Measurements from ENCODE around the gene AMN.
"Not testable (repeated sequence)": the region's sequence is repeated elsewhere in the genome, so short reads cannot be mapped to it uniquely, and the experiment has no call there.

The AMN gene

DNA sequence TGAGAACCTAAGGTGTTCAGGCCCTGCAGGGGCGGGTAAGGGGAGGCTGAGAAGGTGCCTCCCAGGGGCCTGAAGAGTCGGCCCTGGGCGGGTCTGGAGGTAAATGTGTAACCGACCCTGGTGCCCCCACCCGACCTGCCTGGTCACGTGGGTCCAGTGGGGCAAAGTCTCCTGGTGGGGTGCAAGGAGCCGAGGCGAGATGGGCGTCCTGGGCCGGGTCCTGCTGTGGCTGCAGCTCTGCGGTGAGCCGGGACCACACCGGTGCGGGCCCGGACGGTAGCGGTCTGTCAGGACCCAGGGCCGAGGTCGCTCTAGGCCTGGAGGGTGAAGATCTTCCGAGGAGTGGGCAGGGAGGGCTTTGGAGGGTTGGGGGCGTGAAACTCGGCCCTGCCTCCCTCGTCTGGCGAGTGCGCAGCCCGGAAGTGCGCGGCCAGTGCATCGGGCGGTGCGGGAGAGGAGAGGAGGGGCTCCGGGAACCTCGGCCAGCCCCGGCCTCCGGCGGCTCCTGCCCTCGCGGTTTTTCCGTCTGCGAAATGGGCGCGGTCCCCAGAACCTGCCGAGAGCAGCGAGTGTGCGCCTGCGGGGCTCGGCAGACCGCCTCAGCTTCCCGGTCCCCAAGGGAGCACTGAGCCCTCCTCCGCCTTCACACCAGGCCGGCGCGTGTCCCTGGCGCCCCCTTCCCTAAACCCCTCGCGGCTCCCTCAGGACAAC is at the start of gene AMN:
Gene AMN (plus strand): TSS at position 174 of the 711 bp plus-strand sequence. CDS start 26 bp downstream, at position 200.
- no peak for DNase-seq

- no peak for DNase-seq
Observed at GRCh38 chr14:102873131-102873530, 49.3 kb upstream of the AMN start.

DNA sequence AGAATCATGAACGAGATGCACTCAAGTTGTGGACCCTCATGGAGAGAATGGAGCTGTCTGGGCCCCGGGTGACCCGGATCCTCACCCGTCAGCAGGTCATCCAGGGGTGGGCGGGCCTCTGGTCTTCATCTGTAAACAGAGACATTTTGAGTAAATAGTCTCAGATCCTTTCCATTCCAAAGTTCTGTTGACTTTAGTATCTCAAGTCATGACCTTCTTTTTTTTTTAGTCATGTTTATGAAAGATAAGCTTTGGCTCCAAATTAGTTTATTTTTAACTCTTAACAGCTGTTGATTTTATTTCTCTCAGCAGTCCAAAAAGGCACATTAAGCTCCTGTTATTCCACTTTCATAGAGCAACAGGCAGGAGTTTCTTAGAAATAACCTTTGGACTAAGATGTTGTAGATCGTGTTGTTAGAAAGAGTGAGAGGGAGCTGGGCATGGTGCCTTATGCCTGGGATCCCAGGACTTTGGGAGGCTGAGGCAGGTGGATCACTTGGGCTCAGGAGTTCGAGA is 48.9 kb upstream of the AMN start:
- no peak for DNase-seq

DNA sequence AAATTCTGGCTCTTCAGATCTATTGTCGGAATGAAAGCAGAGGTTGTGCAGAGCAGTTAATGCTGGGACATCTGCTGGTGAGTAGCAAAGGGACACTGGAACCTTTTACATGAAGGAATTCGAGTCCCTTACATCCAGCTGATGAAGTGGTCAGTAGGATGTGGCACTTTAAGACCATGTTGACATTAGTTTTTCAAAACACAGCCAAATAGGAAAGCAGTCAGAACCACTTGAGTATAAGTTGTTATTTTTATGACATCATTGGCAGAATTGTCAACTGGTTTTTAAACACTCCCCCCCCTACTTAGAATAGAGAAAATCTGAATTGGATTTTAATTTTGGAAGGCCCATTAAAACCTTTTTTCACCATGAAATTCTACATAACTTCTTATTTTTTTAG is 46.8 kb upstream of the AMN start:
- no peak for DNase-seq

DNA sequence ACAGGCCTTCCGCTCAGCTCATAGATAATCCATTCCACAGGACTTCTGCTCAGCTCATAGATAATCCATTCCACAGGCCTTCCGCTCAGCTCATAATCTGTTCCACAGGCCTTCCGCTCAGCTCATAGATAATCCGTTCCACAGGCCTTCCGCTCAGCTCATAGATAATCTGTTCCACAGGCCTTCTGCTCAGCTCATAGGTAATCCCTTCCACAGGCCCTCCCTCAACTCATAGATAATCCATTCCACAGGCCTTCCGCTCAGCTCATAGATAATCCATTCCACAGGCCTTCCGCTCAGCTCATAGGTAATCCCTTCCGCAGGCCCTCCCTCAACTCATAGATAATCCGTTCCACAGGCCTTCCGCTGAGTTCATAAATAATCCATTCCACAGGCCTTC is 45.0 kb upstream of the AMN start:
- DNase-seq, result not testable (repeated sequence)

DNA sequence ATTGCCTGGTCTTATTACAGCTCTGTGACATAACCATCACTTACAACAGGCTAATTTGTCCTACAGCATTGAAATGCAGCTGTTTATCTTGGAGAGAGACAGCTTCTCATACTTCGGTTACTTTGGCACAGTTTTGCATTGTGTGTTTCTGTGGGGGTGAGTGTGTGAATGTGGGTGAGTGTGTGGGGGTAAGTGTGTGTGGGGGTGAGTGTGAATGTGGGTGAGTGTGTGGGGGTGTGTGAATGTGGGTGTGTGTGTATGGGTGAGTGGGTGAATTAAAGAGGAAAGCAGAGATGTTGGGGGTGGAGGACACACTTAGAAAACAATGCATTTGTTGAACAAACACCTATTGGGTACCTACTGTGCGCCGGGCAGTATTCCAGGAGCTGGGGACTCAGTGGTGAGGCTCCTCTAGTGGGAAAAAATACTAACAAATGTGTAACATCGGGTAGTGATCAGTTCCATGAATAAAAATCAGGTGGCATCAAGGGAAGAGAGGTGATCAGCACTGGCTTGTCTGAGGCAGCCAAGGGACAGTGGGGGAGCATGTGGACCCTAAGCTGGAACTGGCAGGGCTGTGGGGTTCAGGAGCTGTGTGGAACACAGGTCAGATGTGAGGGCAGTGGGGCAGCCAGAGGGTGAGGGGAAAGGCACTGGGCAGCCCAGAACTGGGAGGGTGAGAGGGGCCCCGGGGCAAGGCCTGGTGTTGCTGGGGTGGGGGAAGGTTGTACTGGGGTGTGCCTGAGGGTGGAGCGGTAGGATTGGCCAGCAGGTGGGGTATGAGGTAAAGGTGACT is 44.1 kb upstream of the AMN start:
- no peak for DNase-seq

DNA sequence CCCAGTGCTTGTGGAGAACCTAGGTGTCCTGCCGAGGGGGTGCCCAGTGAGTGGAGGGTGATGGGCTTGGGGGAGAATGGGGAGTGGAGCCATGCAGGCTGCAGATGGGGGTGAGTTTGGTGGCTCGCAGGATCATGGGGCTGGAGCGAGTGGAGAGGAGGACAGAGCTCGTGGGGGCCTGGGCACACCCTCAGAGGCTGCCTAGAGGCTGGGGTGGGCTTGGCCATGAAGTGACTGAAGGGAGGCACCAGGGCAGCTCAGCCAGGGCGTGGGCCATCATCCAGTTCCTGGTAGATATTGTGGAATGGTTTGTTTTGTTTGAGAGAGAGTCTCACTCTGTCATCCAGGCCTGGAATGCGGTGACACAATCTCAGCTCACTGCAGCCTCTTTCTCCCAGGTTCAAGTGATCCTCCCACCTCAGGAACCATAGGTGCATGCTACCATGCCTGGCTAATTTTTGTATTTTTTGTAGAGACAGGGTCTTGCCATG is 43.4 kb upstream of the AMN start:
- DNase-seq, result no peak

DNA sequence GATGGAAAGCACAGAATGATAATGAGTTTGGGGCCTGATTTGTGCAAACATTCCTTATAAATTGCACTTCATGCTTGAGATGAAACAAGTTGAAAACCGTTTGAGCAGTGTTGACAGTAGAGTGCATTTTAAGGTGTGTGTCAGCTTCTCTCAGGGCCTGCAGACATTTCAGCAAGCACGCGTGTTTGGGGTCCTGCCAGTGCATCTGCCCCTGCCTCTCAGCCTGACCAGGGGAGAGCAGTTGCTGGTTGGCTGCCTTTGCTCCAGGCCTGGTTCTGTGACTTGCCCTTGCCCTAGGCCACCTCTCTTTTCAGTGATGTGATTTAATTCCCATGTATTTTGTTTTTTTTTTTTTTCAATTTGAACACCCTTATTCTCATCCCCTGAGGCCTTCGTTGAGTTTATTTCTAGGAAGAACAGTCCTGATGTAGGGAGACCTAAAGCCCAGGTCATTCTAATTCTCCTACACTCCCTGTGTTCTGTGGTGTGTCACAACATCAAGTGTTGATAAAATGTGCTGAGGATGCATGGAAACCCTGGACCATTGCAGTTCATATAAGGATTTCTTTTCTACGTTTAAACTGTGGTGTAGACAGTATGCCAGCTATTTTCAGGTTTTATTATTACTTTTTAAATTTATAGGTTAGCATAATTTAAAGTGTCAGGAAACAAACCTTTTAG is 40.1 kb upstream of the AMN start:
- DNase-seq, result no peak

GRCh38 chr14:102883089-102883541 is 39.3 kb upstream of the AMN start:
- DNase-seq, result no peak

DNA sequence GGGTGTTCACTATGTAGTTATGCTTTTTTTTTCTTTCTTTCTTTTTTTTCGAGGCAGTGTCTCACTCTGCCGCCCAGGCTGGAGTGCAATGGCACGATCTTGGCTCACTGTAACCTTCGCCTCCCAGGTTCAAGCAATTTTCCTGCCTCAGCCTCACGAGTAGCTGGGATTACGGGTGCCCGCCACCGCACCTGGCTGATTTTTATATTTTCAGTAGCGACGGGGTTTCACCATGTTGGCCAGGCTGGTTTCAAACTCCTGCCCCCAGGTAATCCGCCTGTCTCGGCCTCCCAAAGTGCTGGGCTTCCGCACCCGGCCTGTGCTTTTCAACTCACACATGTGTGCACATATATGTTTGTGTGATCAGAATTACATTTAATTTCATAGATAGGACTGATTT is 38.9 kb upstream of the AMN start:
- DNase-seq, result no peak

GRCh38 chr14:102885737-102886447 is 36.6 kb upstream of the AMN start:
- DNase-seq, result no peak

GRCh38 chr14:102888748-102889147 is 33.7 kb upstream of the AMN start:
- no peak for DNase-seq

DNA sequence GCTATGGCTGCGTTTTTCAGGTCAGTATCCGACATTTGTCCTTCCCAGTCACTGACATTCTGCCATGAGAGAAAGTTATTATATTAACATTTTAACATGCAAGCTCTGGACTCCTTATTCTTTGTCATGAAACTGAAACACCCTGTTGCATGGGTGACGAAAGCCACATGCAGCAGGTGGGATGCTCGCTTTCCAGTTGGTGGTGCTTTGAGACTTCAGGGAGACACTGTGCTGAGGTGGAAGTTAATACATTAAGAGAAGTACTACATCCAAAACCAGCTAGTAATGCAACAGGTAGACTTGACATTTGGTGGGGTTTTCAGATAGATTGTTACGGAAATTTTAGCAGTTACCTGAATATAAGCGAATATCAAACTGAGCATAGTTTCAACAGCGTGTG is 32.8 kb upstream of the AMN start:
- no peak for DNase-seq

- DNase-seq, result no peak
Observed at GRCh38 chr14:102891111-102891510, 31.4 kb upstream of the AMN start.

- no peak for DNase-seq
Observed at GRCh38 chr14:102891556-102891955, 30.9 kb upstream of the AMN start.

DNA sequence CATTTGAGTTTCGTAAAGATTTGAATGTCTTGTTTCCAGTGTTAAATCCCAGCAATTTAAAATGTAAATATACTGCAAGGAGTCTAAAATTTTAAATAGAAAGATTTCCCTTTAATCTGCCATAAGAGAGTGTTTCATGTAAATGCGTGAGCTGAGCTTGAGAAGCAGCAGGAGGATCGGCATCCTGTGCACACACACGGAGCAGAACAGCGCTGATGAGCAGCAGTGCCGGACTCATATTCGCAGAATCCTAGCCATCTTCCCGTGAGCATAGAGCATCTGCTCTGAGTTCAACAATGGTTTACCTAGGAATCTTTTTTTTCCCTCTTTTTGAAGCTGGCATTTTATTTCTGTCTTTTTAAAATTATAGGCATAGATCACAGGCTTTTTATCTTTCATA is 29.8 kb upstream of the AMN start:
- no peak for DNase-seq

DNA sequence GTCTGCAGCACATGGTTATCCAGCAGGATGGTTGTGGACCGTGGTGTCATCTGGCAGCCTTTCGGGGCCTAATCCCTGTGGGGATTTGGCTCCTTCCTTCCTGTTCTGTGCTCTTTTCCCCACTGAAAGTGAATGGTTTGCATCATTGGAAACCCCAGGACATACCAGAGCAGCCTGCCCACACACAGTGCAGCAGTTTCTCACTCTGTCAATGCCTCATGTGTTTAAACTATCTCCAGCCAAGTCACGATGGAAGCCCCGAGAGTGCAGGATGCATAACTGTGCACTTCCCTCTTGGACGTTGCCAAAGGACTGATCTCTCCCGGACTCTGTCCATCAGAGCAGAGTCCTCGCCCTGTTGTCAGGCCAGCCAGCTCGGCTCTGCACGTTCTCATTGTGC is 29.0 kb upstream of the AMN start:
- no peak for DNase-seq

DNA sequence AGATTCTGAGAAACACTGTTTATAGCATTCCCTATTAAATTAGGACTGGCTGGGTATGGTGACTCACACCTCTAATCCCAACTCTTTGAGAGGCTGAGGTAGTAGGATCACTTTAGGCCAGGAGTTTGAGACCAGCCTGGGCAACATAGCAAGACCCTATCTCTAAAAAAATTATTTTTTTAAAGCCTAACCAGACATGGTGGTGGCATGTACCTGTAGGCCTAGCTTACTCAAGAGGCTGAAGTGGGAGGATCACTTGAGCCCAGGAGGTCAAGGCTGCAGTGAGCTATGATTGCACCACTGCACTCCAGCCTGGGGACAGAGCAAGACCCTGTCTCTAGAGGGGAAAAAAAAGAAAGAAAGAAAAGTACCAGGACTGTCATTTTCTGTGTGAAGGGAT is 25.7 kb upstream of the AMN start:
- DNase-seq, result not testable (repeated sequence)

- no peak for DNase-seq
Observed at GRCh38 chr14:102897299-102898027, 25.0 kb upstream of the AMN start.

DNA sequence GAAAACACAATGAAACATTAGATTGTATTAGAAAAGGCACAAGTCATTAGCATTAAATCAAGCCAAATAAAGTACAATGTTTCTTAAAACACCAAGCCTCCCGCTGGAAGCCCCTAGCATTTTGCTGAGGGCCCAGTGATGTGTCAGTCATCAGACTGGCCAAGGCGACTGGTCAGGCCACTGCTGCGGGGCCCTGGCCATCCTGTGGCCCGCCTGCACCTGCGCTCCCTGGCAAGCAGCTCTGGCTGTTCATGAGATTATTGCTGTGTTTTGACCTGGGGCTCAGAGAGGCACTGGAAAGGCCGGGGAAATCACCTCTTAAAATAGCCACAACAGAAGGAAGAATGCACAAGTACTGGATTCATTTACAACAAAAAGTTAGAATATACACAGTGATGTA is 24.2 kb upstream of the AMN start:
- DNase-seq, result no peak

- no peak for DNase-seq
Observed at GRCh38 chr14:102898776-102899515, 23.5 kb upstream of the AMN start.
